ENCODE measurements around the gene HIGD1A. TPM values are rescaled to one million over a fixed set of nuclear protein-coding genes. Genes with fewer than 3 reads are reported as not detected.

HIGD1A gene
- total RNA-seq, 1 donor from 2014 or later: 150 TPM

DNA sequence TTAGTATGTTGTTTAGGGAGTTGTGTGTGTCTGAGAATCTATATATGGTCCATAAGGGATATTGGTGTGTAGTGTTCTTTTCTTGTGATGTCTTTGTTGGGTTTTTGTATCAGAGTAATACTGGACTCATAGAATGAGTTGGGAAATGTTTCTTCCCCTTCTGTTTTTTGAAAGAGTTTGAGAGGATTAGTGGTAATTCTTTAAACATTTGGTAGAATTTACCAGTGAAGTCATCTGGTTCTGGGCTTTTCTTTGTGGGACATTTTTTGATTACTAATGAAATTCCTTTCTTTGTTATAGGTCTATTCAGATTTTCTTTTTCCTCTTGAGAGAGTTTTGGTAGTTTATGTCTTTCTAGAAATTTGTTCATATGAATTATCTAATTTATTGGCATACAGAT lies 21.9 kb upstream of the HIGD1A start:
- no peaks in the 10 kb centered on the region for H3K36me3 Mint-ChIP-seq (ENCODE audit: low read depth, unreplicated experiment)
- no peak overlapping the region for H3K27ac Mint-ChIP-seq (ENCODE audit: unreplicated experiment)
- H3K27ac ChIP-seq (ENCODE audit: low read depth, low read length): no peak overlapping the region
- no peak overlapping the region for H3K4me3 ChIP-seq (ENCODE audit: insufficient read depth, low read depth, low read length)
- no peaks in the 10 kb centered on the region for H3K36me3 ChIP-seq (ENCODE audit: insufficient read depth, low read length)
- no peak overlapping the region for H3K9ac ChIP-seq (ENCODE audit: low read length)
- no peak for TF ChIP-seq EZH2 (IDR thresholded peaks at IDR 0.05; ENCODE audit: insufficient read depth, low read length)
- no peak for TF ChIP-seq CTCF (IDR thresholded peaks at IDR 0.05; ENCODE audit: insufficient read depth, low read depth, low read length)
- no peaks in the 10 kb centered on the region for H3K4me1 ChIP-seq (ENCODE audit: insufficient read depth, low read length)
- no peak overlapping the region for H2AFZ ChIP-seq (ENCODE audit: low read depth, low read length)
- H3K27me3 Mint-ChIP-seq (ENCODE audit: low read depth, unreplicated experiment): no peaks in the 10 kb centered on the region
- H3K4me3 Mint-ChIP-seq (ENCODE audit: unreplicated experiment): no peak overlapping the region
- no peaks in the 10 kb centered on the region for H3K9me3 Mint-ChIP-seq (ENCODE audit: unreplicated experiment)
- DNase-seq (ENCODE audit: low read depth): no peak
- no peaks in the 10 kb centered on the region for H3K27me3 ChIP-seq (ENCODE audit: insufficient read depth, low read length)
- H3K4me1 Mint-ChIP-seq (ENCODE audit: low read depth, unreplicated experiment): peaks cover 21% of the 10 kb centered on the region
- H3K4me2 ChIP-seq (ENCODE audit: low read length): no peak overlapping the region
- H3K79me2 ChIP-seq (ENCODE audit: insufficient read depth, low read length): no peaks in the 10 kb centered on the region
- no peak for FAIRE-seq
- H3K9me3 ChIP-seq (ENCODE audit: insufficient read depth, low read depth, low read length): no peaks in the 10 kb centered on the region
- H4K20me1 ChIP-seq (ENCODE audit: insufficient read depth, low read length): no peaks in the 10 kb centered on the region

DNA sequence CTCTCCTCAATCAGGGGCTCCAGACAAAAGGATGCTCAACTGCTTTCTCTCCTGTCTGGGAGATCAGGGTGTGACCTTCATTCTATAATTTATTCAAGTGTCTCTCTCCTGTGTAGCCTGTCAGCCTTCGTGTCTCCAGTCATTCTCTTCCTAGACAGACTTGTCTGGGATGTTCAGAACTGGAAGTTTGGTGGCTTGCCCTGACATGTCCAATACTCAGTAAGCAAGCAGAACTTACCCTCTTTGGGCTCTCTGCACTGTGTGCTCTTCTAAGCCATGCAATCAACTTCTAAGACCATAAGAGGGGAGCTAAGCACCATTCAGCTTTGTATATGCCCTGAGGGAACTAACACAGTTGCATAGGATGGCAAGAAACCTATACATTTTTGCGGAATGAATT lies 19.1 kb upstream of the HIGD1A start:
- Mint-ChIP-seq H3K27ac (ENCODE audit: unreplicated experiment) (peak overlapping the region; percentile 43), H3K9me3 (ENCODE audit: unreplicated experiment) (no peaks in the 10 kb centered on the region), H3K27me3 (ENCODE audit: low read depth, unreplicated experiment) (no peaks in the 10 kb centered on the region), H3K4me3 (ENCODE audit: unreplicated experiment) (no peak overlapping the region), H3K4me1 (ENCODE audit: low read depth, unreplicated experiment) (peaks cover 23% of the 10 kb centered on the region), H3K36me3 (ENCODE audit: low read depth, unreplicated experiment) (no peaks in the 10 kb centered on the region)
- Histone ChIP-seq H4K20me1 (ENCODE audit: insufficient read depth, low read length) (no peaks in the 10 kb centered on the region), H3K79me2 (ENCODE audit: insufficient read depth, low read length) (no peaks in the 10 kb centered on the region), H3K4me3 (ENCODE audit: insufficient read depth, low read depth, low read length) (no peak overlapping the region), H3K36me3 (ENCODE audit: insufficient read depth, low read length) (no peaks in the 10 kb centered on the region), H3K4me2 (ENCODE audit: low read length) (no peak overlapping the region), H3K27me3 (ENCODE audit: insufficient read depth, low read length) (no peaks in the 10 kb centered on the region), H2AFZ (ENCODE audit: low read depth, low read length) (peak overlapping the region; percentile 58), H3K9me3 (ENCODE audit: insufficient read depth, low read depth, low read length) (peaks cover 2% of the 10 kb centered on the region), H3K9ac (ENCODE audit: low read length) (no peak overlapping the region), H3K27ac (ENCODE audit: low read depth, low read length) (no peak overlapping the region), H3K4me1 (ENCODE audit: insufficient read depth, low read length) (no peaks in the 10 kb centered on the region)
- no peak for FAIRE-seq
- no peak for DNase-seq (ENCODE audit: low read depth)
- TF ChIP-seq CTCF (IDR thresholded peaks at IDR 0.05; ENCODE audit: insufficient read depth, low read depth, low read length): no peak
- TF ChIP-seq EZH2 (IDR thresholded peaks at IDR 0.05; ENCODE audit: insufficient read depth, low read length): no peak

GRCh38 chr3:42822828-42823227 lies 18.5 kb upstream of the HIGD1A start:
- Histone ChIP-seq H3K9me3 (ENCODE audit: insufficient read depth, low read depth, low read length) (peaks cover 2% of the 10 kb centered on the region), H3K4me2 (ENCODE audit: low read length) (no peak overlapping the region), H3K4me3 (ENCODE audit: insufficient read depth, low read depth, low read length) (no peak overlapping the region), H4K20me1 (ENCODE audit: insufficient read depth, low read length) (no peaks in the 10 kb centered on the region), H3K4me1 (ENCODE audit: insufficient read depth, low read length) (no peaks in the 10 kb centered on the region), H3K79me2 (ENCODE audit: insufficient read depth, low read length) (no peaks in the 10 kb centered on the region), H3K9ac (ENCODE audit: low read length) (no peak overlapping the region), H3K27ac (ENCODE audit: low read depth, low read length) (no peak overlapping the region), H3K27me3 (ENCODE audit: insufficient read depth, low read length) (no peaks in the 10 kb centered on the region), H2AFZ (ENCODE audit: low read depth, low read length) (peak overlapping the region; percentile 58), H3K36me3 (ENCODE audit: insufficient read depth, low read length) (no peaks in the 10 kb centered on the region)
- Mint-ChIP-seq H3K27ac (ENCODE audit: unreplicated experiment) (peak overlapping the region; percentile 43), H3K4me1 (ENCODE audit: low read depth, unreplicated experiment) (peaks cover 22% of the 10 kb centered on the region), H3K4me3 (ENCODE audit: unreplicated experiment) (no peak overlapping the region), H3K36me3 (ENCODE audit: low read depth, unreplicated experiment) (no peaks in the 10 kb centered on the region), H3K27me3 (ENCODE audit: low read depth, unreplicated experiment) (no peaks in the 10 kb centered on the region), H3K9me3 (ENCODE audit: unreplicated experiment) (no peaks in the 10 kb centered on the region)
- no peak for TF ChIP-seq CTCF (IDR thresholded peaks at IDR 0.05; ENCODE audit: insufficient read depth, low read depth, low read length)
- no peak for TF ChIP-seq EZH2 (IDR thresholded peaks at IDR 0.05; ENCODE audit: insufficient read depth, low read length)
- FAIRE-seq (no peak), DNase-seq (ENCODE audit: low read depth) (no peak)
